Measurements from ENCODE around the gene ZNF782.

GRCh38 chr9:96884443-96884842 is 30.1 kb upstream of the ZNF782 start:
- no peak for TF ChIP-seq MAX (IDR thresholded peaks at IDR 0.05)
- TF ChIP-seq CHD4 (IDR thresholded peaks at IDR 0.05; ENCODE audit: borderline replicate concordance): no peak
- TF ChIP-seq CTCF (IDR thresholded peaks at IDR 0.05): no peak
- TF ChIP-seq KDM1A (IDR thresholded peaks at IDR 0.05; ENCODE audit: low read depth): no peak
- no peak for TF ChIP-seq ELK1 (IDR thresholded peaks at IDR 0.05; ENCODE audit: low read depth, low read length)
- TF ChIP-seq BHLHE40 (IDR thresholded peaks at IDR 0.05; ENCODE audit: low read depth, low read length): no peak
- no peak for TF ChIP-seq JUNB (IDR thresholded peaks at IDR 0.05)
- TF ChIP-seq EP300 (IDR thresholded peaks at IDR 0.05): no peak
- TF ChIP-seq POLR2A (IDR thresholded peaks at IDR 0.05; ENCODE audit: low read length): no peak
- no peak for TF ChIP-seq NR3C1 (IDR thresholded peaks at IDR 0.05)
- no peak for TF ChIP-seq REST (IDR thresholded peaks at IDR 0.05)
- no peak for TF ChIP-seq PBX3 (IDR thresholded peaks at IDR 0.05)
- no peak for TF ChIP-seq EHMT2 (IDR thresholded peaks at IDR 0.05; ENCODE audit: low read depth)
- TF ChIP-seq JUN (IDR thresholded peaks at IDR 0.05): no peak

Measured in A549 (cell line).